GM19240 (cell line): ENCODE data around the gene ABCA10.
"Not testable (repeated sequence)": the region's sequence is repeated elsewhere in the genome, so short reads cannot be mapped to it uniquely, and the experiment has no call there.

Source experiments
- DNase-seq: peaks from one replicate; pipeline ENCODE4 v3.0.0; 2011; ENCODE audit warnings: low spot score; ENCODE audit not compliant: insufficient read length

Gene ABCA10

GRCh38 chr17:69230939-69231338, 2.3 kb upstream of the ABCA10 start:
- no peak for DNase-seq

DNA sequence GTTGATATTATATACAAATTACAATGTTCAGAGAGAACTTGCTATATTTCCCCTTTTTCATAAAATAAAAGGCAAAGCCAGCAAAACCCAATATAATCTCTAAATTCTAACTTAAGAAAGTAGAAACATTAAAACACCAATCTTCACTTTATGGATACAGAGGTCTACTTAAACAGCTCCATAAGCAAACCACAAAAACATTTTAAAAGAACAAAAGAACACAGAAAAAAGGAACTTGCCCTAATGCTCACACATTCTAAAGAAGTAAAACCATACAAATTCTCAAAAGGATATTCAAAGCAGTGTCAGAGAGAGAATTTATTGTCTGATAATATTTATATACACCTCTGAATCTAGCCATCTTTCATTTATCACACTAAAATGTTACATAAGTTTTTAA, 606 bp downstream of the ABCA10 start:
- DNase-seq, result no peak

- DNase-seq, result no peak
Measured at GRCh38 chr17:69227541-69227940, 1.1 kb downstream of the ABCA10 start.

DNA sequence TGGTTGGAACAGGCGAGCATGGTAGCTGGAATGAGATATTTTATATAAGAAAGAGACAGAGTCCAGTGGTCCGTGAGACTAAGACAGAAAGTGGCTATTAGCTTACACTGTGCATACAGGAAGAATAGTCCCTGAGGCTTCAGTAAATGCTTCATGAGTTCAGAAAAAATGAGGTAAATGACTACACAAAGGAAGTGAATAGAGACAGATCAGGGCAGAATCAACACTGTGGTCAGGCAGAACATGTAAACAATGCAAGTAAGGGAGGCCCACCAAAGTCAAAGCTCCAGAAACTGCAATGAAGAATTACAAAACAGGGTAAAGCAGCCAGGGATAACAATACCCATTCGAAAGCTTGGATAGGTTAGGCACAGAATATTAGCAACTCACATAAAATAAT, 4.8 kb downstream of the ABCA10 start:
- DNase-seq, result no peak

DNA sequence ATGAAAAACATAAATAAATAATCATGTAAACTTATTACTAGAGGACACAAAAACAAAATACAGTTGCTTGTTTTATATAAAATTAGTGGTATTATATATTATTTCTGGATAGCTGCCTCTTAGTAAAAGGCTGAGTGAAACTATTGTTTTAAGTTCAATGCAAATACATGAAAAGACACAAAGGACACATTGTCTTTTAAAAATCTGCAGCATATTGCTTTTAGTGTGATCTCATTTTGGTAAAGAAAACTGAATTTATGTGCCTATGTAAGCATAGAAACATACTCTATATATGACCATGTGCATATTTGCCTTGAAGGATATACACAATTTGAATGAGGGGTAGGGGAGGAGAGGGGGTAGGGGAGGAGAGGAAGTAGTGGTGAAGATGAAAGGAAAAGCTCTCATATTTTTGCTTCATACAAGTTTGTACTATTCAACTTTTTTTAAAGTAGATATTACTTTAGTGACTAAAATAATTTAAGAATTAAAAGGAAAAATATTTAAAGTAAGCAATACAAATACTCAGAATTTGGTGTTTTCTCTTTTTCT, 5.8 kb downstream of the ABCA10 start:
- DNase-seq, result no peak

DNA sequence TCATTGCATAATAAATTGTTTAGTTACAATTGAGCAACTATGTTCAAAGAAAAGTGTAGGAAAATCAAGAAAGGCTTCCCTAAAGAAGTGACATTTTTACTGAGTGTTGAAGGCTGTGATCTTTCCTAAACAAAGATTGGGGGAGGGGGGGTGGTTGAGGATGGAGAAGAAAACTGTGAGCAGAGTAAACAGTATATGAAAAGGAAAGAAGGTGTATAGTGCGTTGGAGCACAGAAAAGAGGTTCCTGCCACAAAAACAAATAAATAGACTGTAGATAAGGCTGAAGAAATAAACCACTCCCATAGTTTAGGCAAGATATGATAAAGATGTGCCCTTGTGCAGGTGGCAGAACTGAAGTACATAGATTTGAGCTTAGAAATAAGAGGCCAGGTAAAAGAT, 8.5 kb downstream of the ABCA10 start:
- no peak for DNase-seq

DNA sequence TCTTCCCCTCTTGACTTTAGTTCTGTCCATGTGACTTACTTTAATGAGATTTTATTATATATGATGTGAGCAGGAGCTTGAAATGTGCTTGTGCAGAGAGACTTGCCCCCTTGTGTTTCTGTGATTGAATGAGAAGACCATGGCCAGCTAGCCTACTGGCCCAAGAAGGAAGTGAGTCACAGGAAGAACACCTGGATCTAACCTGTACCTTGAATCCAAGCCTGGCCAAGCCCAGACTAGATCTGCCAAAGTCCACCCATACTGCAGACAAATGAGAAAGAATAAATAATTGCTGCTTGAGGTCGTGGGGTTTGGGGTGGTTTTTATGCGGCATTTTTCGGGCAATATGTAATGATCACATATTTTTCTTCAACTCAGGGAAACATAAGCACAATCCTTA, 9.6 kb downstream of the ABCA10 start:
- DNase-seq, result no peak

- DNase-seq, result no peak
Measured at GRCh38 chr17:69213059-69213813, 15.4 kb downstream of the ABCA10 start.

GRCh38 chr17:69208640-69209039, 20.0 kb downstream of the ABCA10 start:
- DNase-seq, result no peak

- DNase-seq, result no peak
Measured at GRCh38 chr17:69207151-69207550, 21.5 kb downstream of the ABCA10 start.

DNA sequence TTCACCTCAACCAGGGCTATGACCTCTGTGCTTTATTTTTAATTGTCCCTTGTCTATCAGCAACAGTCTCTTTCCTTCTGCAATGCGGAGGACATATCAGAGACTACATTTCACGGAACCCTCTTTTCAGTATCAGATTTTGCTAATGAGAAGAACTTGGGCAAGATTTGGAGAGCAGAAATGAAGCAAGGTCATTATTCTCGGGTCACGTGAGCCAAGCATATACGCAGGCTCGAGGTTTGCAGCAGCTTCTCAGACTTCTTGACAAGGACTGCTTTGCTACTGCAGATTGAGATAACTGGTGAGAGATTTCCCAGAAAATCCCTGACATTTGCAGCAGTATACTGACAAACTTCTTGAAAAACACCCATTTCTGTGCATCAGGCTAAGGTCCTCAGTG, 30.4 kb downstream of the ABCA10 start:
- no peak for DNase-seq

DNA sequence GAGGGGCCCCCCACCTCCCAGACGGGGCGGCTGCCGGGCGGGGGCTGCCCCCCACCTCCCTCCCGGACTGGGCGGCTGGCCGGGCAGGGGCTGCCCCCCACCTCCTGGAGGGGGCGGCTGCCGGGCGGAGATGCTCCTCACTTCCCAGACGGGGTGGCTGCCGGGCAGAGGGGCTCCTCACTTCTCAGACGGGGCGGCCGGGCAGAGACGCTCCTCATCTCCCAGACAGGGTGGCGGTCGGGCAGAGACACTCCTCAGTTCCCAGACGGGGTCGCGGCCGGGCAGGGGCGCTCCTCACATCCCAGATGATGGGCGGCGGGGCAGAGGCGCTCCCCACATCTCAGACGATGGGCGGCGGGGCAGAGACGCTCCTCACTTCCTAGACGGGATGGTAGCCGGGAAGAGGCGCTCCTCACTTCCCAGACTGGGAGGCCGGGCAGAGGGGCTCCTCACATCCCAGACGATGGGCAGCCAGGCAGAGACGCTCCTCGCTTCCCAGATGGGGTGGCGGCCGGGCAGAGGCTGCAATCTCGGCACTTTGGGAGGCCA, 32.4 kb downstream of the ABCA10 start:
- DNase-seq, result not testable (repeated sequence)

DNA sequence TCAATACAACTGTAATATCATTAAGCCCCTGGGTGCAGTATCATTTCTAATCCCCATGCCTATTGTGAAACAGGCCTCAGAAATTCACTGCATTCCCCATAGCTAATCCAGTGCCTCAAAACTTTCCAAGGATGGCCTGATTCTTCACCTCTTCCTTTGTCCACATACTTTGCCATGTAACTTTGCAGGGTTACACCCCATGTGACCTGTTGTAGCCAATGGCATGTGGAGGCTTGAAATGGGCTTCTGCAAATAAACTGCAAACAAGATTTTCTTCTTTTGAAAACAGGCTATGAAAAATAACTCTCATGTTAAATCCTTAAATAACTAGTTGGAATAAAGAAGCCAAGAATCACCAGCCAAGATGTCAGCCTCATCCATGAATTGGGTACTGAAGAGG, 35.9 kb downstream of the ABCA10 start:
- no peak for DNase-seq

- no peak for DNase-seq
Measured at GRCh38 chr17:69188796-69189195, 39.8 kb downstream of the ABCA10 start.

DNA sequence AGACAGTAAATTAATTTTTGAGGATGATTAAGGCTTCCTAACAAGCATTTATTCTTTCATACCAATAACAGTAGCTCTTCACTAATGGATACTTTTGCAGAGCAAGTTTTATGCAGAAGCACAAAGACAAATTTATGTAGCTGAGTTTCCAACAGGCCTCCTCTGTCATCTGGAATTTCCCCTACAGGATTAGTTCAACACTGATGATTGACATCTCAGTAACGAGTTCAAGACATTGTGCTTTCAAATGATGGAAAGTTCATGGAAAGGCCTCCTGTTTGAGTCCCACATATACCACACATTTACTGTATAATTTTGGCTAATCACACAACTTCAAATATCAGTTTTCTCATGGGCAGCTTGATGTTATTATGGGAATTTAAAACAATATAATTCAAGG, 40.6 kb downstream of the ABCA10 start:
- no peak for DNase-seq

- DNase-seq, result no peak
Measured at GRCh38 chr17:69187294-69187693, 41.3 kb downstream of the ABCA10 start.

DNA sequence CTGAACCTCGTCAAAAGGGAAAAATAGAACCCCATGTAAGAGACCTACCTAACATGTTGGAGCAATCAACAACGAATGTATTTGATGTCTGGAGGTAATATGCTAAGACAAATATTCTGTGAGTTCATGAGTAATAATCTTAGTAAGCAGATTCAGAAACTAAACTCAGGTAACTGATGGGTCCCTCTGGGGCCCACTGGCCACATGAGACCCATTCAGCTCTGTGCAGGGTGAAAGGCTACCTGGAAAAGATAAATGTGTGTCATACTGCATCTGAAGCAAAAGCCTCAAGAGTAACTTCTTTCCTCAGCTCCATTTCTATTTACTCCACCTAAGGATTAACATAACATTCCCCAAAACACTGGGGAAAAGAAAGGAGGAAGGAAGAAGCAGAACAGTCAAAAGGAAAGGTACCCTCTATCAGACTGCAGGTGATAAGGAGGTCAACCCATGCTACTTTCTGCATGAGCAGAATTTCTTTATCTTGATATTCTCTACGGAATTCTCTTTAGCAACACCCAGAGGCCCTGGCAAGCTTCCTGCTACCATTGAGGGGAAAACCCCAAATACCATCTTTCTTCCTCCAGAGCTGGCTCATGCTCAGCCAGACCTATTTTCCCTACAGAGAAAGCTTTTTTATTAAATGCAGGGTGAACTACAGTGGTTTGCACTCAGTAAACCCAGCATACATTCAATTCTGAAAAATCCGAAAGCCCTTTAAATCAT, 49.2 kb downstream of the ABCA10 start:
- DNase-seq, result no peak

DNA sequence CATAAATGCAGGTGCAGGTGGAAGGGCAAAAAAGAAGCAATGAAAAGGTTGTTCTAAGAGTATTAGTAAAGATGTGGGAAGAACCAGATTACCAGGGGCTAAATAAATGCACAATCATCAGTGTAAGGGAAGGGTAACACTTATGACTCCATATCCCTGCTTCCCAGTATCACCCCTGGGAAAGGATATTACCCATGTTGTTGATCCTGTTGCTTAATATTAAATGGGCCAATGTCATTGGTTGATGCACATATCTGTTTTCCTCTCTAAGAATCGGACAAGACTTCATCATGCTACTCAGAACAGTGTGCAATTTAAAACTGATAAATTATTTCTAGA, 52.2 kb downstream of the ABCA10 start:
- DNase-seq, result no peak

DNA sequence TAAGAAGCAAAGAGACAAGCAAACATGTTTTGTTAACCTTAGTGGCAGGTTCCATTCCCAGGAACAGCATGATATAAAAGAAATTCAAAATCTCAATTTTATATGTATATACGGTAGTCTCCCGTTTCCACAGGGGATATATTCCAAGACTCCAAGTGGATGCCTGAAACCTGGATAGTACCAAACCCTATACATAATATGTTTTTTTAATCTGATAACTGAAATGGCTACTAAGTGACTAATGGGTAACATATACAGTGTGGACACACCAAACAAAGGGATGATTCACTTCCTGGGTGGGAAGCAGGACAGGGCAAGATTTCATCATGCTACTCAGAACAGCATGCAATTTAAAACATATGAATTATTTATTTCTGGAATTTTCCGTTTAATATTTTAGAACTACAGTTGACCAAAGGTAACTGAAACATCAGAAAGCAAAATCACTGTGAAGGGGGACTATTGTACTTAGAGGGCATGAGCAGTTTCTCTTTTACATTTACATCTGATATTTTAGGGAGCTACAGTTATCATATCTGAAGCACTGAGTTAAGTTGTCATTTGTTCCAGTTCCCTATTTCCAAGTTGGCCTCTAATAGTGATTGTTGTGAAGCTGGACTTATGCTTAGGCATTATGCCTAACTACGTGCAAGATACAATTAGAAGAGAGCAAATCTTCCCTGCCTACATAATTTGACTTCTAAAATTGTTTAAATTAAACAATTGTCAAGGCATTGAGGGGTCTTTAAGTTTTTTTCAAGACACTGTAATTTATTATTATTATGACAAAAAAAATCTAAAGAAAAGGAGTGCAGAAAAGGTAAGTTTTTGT, 52.8 kb downstream of the ABCA10 start:
- no peak for DNase-seq

- no peak for DNase-seq
Measured at GRCh38 chr17:69175262-69175624, 53.4 kb downstream of the ABCA10 start.

GRCh38 chr17:69173118-69173517, 55.5 kb downstream of the ABCA10 start:
- DNase-seq, result no peak

- no peak for DNase-seq
Measured at GRCh38 chr17:69170377-69170776, 58.2 kb downstream of the ABCA10 start.
